Stomach smooth muscle (tissue), 2 donors: ENCODE measurements around the gene TNFRSF1A.

Experiments used
- H3K27ac ChIP-seq: one replicate; pipeline ENCODE4 v1.7.0; 2013; ENCODE audit warnings: mild to moderate bottlenecking, low read length, inconsistent platforms
- H3K27me3 ChIP-seq, 2 donors: one replicate each; pipeline ENCODE4 v1.7.0; 2013; ENCODE audit warnings: low read length in 2 of 2; ENCODE audit not compliant: insufficient read depth in 2 of 2, control insufficient read depth in 1 of 2
- H3K36me3 ChIP-seq, 2 donors: one replicate each; pipeline ENCODE4 v1.7.0; 2013; ENCODE audit warnings: low read length in 2 of 2; ENCODE audit not compliant: control insufficient read depth in 2 of 2, insufficient read depth in 2 of 2
- H3K4me1 ChIP-seq: one replicate; pipeline ENCODE4 v1.7.0; 2013; ENCODE audit warnings: low read length; ENCODE audit not compliant: control insufficient read depth, insufficient read depth
- H3K4me3 ChIP-seq, 2 donors: one replicate each; pipeline ENCODE4 v1.7.0; 2013; ENCODE audit warnings: low read length in 2 of 2
- H3K9ac ChIP-seq, 2 donors: one replicate each; pipeline ENCODE4 v1.7.0; 2013; ENCODE audit warnings: low read length in 2 of 2, mild to moderate bottlenecking in 1 of 2
- H3K9me3 ChIP-seq, 2 donors: one replicate each; pipeline ENCODE4 v1.7.0; 2013; ENCODE audit warnings: low read length in 2 of 2; ENCODE audit not compliant: control insufficient read depth in 2 of 2
- donor health status: healthy.
- donor health status: Pancreatic carcinoma.

The TNFRSF1A gene

DNA sequence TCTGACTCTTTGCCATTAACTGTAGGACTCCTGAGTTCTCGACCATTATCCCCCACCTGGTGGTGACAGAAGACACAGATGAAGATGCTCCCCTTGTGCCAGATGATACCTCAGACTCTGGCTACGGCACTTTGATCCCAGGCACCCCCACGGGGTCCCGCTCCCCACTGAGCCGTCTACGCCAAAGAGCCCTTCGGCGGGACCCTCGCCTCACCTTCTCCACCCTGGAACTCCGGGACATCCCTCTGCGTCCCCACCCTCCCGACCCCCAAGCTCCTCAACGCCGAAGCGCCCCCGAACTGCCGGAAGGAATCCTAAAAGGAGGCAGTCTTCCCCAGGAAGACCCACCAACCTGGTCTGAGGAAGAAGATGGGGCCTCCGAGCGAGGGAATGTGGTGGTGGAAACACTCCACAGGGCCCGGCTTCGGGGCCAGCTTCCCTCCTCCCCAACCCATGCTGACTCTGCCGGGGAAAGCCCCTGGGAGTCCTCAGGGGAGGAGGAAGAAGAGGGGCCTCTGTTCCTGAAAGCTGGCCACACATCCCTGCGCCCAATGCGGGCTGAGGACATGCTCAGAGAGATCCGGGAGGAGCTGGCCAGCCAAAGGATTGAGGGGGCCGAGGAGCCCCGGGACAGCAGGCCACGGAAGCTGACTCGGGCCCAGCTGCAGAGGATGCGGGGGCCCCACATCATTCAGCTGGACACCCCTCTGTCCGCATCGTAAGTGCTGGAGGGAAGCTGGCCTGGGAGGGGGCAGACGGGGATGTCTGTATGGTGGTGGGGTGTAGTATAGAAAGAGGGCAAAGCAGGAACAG is 14.4 kb downstream of the TNFRSF1A start:
- H3K9me3 ChIP-seq, result no peaks in the 10 kb centered on the region
- peak overlapping the region; percentile 76 for H3K27ac ChIP-seq
- H3K36me3 ChIP-seq, result peaks cover 27 to 40% of the 10 kb centered on the region in 2 donors
- H3K4me3 ChIP-seq, result peak overlapping the region in 1 of 2 donors; percentile 65
- H3K4me1 ChIP-seq, result peaks cover 56% of the 10 kb centered on the region
- H3K9ac ChIP-seq, result peak overlapping the region; percentile 42 to 44
- H3K27me3 ChIP-seq, result no peaks in the 10 kb centered on the region

DNA sequence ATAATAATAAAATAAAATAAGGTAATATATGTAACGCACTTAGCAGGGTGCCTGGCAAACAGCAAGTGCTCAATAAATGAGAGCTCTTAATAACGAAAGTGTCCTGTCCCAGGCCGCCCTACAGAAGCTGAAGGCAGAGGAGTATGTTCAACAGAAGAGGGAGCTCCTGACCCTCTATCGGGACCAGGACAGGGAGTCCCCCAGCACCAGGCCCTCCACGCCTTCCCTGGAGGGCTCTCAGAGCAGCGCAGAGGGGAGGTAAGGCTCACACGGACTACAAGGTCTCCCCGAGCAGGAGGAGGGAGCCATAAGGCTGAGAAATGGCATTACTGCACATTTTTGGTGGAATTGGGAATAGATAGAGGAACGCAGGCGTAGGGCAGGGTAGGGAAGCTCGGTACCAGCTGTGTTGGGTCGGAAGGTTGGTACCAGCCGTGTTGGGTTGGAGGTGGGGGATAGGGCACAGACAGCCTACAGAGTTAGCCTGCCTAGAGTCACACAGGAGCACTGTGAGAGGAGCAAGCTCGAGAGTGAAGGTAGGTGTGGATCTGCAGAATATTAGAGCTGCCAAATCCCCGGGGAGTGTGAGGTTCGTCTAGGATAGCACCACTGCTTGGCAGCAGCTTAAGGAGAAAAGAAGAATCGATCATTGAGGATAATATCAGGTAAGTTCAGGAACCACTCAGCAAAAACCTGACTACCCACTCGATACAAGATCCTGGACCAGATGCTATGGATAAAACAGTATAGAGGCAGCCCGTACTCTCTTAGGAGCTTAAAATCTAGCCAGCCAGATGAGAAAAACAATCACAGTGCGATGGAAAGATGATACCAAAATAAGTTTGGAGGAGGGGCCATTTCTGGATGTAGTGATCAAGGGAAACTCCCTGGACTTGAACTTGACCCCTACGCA is 15.3 kb downstream of the TNFRSF1A start:
- Histone ChIP-seq H3K4me1 (peaks cover 56% of the 10 kb centered on the region), H3K9ac (peak overlapping the region; percentile 44 to 68), H3K36me3 (peaks cover 25 to 34% of the 10 kb centered on the region in 2 donors), H3K9me3 (no peaks in the 10 kb centered on the region), H3K27ac (peak overlapping the region; percentile 60), H3K27me3 (no peaks in the 10 kb centered on the region), H3K4me3 (peak overlapping the region; percentile 45 to 65)

DNA sequence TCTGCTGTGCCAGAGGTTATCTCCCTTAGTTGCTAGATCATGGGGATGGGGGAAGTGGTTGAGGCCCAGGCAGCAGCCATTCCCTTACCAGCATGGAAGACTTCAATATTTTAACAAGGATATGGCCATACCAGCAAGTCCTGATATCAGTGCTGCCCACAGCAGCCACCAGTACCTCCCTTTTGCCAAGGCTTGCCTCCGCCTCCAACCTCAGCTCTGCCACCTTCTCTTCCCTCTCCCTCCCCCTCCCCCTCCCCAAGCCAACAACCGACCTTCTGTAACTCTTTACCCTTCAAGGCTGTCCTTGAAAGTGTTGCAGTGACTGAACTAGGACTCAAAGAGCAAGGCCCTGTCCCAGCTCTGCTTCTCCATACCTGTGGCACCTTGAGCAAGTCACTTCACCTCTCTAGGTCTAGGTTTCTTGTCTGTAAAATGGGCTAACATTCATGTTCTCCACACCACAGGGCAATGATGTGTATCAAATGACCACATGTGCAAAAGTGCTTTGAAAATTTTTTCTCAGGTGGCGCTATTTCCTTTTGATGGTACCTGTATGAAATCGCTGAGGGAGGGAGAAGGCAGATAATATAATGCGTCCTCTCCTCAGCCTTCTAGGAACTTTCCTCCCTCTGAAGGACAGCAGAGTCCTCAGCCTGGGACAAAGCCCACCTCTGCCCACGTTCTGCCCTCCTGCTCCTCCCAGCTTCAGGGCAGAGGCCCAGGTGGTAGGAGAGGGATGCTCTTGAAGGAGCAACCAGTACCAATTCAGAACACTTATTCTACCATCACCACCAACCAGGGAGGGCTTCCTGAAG is 16.7 kb downstream of the TNFRSF1A start:
- H3K4me3 ChIP-seq, result no peak overlapping the region
- H3K27ac ChIP-seq, result peak overlapping the region; percentile 31
- no peaks in the 10 kb centered on the region for H3K9me3 ChIP-seq
- H3K9ac ChIP-seq, result no peak overlapping the region
- no peaks in the 10 kb centered on the region for H3K27me3 ChIP-seq
- peaks cover 51% of the 10 kb centered on the region for H3K4me1 ChIP-seq
- H3K36me3 ChIP-seq, result peaks cover 12 to 20% of the 10 kb centered on the region in 2 donors

DNA sequence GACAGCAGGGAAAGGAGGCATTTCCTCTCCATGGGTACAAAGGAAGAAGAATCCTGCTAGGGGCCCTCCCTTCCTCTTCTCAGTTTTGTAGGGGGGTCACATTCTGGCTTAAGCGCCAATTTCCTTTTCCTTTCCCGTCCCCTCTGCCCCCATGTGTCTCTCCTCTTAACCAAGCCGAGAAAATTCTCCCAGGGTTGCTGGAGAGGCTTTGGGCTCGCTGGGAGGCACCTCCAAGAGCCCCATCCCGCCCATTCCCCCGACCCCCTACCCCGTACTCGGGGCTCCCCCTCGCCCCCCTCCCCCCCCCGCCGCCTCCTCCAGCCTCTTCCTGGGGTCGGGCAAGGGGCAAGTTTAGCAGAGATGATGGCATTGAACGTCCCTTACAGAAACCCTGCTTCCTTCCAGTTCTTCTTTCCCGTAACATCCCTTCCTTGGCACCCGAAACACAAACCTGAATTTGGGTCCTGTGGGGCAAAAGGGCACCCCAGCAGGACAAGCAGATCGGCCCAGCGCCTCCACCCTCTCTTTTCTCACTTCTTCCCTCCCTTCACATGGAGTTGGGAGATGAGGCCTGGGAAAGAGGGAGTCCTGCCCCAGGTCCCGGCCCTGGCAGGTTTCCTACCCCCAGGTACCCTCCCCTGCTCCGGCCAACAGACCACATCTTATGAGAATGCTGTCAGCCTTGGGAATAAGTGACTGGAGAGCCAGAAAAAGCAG is 17.7 kb downstream of the TNFRSF1A start:
- Histone ChIP-seq H3K9ac (peak overlapping the region; percentile 2 to 58), H3K27ac (peak overlapping the region; percentile 83), H3K4me1 (peaks cover 50% of the 10 kb centered on the region), H3K4me3 (peak overlapping the region in 1 of 2 donors; percentile 62), H3K9me3 (no peaks in the 10 kb centered on the region), H3K36me3 (peaks cover 8 to 10% of the 10 kb centered on the region in 2 donors), H3K27me3 (no peaks in the 10 kb centered on the region)

DNA sequence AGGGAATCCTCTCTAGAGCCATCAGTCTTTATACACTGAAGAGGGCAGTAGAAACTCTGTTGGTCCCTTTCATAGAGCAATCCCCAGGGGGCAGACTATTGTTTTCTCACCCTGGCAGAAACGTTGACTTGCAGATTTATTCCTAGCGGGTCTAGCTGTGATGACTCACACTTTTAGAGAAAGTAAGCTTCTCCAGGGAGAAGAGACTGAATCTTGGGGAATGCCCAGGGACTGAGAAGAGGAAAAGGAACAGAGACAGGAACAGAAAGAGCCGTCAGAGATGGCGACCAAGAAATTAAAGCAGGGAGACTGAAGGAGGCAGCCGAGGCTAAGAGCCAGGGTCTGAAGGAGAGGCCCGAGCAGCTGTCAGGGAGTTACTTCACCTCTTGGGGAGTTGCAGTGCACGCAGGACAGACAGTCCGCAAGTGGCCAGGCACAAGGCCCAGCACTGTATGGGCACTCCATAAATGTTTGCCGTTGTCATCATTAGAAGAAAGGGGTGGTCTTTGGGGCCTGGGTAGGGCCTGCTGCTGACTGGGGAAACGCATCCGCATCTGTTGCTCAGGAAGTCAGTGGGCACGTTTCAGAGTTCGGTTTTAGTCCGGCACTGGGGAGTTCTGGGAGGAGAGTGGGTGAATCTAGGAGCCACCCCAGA is 18.4 kb downstream of the TNFRSF1A start:
- peaks cover under 1 to 3% of the 10 kb centered on the region in 2 donors for H3K36me3 ChIP-seq
- H3K27ac ChIP-seq, result peak overlapping the region; percentile 83
- H3K27me3 ChIP-seq, result no peaks in the 10 kb centered on the region
- peak overlapping the region; percentile 2 to 58 for H3K9ac ChIP-seq
- H3K4me1 ChIP-seq, result peaks cover 44% of the 10 kb centered on the region
- peak overlapping the region in 1 of 2 donors; percentile 62 for H3K4me3 ChIP-seq
- H3K9me3 ChIP-seq, result no peaks in the 10 kb centered on the region

DNA sequence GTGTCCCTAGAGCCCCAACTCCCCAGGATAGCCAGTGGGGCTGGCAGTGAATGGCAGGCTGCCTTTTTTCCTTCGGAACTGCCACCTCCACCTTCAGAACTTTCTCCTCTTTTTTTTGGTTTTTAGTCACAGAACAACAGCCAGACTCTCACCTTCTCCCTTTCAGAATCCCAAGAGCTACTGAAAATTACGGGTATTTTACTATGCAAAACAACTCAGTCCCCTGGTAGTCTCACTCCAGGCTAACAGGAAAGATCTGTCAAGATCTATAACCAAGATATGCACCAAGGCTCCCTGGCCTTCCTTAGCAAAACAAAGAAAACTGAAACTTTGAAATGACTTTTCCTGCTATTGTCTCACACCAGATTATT is 18.9 kb downstream of the TNFRSF1A start:
- Histone ChIP-seq H3K9me3 (no peaks in the 10 kb centered on the region), H3K36me3 (no peaks in the 10 kb centered on the region), H3K4me3 (no peak overlapping the region), H3K9ac (peak overlapping the region in 1 of 2 donors; percentile 2), H3K27me3 (no peaks in the 10 kb centered on the region), H3K4me1 (peaks cover 40% of the 10 kb centered on the region), H3K27ac (peak overlapping the region; percentile 83)

DNA sequence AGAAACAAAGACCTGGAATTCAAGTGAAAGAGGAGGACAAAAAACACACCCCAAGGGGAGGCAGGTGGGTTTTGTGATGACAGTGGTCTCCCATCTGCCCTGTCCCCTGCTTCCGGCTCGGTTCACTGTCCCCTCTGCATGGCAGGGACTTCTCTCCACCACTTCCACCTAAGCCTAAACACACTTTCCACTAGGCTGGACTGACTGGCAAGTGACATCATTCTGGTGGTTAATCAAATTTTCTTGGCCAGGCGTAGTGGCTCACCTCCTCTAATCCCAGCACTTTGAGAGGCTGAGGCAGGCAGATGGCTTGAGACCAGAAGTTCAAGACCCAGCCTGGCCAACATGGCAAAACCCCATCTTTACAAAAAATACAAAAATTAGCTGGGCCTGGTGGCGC is 19.5 kb downstream of the TNFRSF1A start:
- H3K4me1 ChIP-seq, result peaks cover 34% of the 10 kb centered on the region

DNA sequence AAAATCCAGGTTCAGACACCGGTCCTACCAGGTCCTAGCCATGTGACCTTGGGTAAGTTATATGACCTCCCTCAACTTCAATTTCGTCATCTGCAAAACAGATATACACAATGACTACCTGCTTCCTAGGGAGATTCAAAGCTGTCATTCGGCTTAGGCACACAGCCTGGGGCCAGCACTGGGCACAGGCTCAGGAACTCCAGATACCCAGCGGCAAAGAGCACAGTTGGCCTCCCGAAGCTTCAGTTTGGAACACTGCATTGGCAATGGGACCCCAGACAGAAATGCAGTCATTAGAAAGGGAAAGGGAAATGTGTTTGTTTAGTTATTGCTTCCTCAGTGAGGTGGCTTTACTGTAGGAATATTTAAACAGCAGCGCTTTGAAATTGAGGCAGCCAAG is 20.0 kb downstream of the TNFRSF1A start:
- no peaks in the 10 kb centered on the region for H3K9me3 ChIP-seq
- no peak overlapping the region for H3K4me3 ChIP-seq
- no peak overlapping the region for H3K27ac ChIP-seq
- H3K36me3 ChIP-seq, result no peaks in the 10 kb centered on the region
- peaks cover 30% of the 10 kb centered on the region for H3K4me1 ChIP-seq
- H3K9ac ChIP-seq, result no peak overlapping the region
- H3K27me3 ChIP-seq, result no peaks in the 10 kb centered on the region

More for the DNA sequence above, 19.5 kb downstream of the TNFRSF1A start:
- Histone ChIP-seq H3K27me3 (no peaks in the 10 kb centered on the region), H3K27ac (no peak overlapping the region), H3K4me3 (no peak overlapping the region), H3K36me3 (no peaks in the 10 kb centered on the region), H3K9me3 (no peaks in the 10 kb centered on the region), H3K9ac (no peak overlapping the region)

DNA sequence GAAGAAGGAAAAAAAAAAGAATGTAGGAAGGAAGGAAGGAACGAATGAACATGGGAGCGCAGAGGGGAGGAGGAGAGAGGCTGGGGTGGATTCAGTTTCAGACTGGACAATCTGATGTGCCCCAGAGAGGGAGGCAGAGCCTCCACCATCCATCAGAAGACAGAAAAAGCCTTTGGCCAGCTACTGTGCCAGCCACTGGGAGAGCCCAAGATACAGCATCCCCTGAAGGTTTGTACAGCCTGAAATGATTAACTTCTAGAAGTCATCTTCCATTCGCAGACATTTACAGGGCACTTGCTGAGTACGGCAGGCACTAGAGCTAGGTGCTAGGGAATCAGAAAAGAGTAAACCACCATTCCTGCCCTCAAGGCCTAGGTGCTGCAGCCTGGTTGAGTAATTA is 22.4 kb downstream of the TNFRSF1A start:
- Histone ChIP-seq H3K4me3 (no peak overlapping the region), H3K9me3 (no peaks in the 10 kb centered on the region), H3K36me3 (no peaks in the 10 kb centered on the region), H3K9ac (no peak overlapping the region), H3K27me3 (no peaks in the 10 kb centered on the region), H3K27ac (no peak overlapping the region), H3K4me1 (peaks cover 16% of the 10 kb centered on the region)
